GM21360 (cell line): ENCODE data around the gene FPR2.

Experiments
- ATAC-seq: cut with Tn5 transposase; IDR thresholded peaks from one replicate; pipeline ENCODE4 v1.9.1; 2021; ENCODE audit warnings: mild to moderate bottlenecking, moderate library complexity; ENCODE audit not compliant: unreplicated experiment

Gene FPR2

GRCh38 chr19:51781999-51782398 lies 21.0 kb downstream of the FPR2 start:
- no peak for ATAC-seq

DNA sequence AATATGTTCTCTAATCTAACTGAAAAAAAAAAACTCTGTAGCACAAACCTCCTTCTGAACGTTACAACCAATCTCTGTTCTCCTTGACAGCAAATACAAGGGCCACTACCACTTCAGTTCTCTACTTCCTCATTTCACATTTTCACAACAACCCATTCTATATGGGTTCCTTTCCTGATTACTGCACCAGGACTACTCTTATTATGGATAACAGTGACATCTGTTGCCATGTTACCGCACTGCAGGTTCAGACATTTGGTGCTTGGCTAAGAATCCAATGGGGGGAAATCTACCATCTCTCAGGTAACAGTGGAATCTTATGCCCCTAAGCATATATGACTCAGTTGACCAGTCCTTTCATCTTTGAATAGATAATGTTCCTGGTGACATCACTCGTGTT lies 22.4 kb downstream of the FPR2 start:
- no peak for ATAC-seq

DNA sequence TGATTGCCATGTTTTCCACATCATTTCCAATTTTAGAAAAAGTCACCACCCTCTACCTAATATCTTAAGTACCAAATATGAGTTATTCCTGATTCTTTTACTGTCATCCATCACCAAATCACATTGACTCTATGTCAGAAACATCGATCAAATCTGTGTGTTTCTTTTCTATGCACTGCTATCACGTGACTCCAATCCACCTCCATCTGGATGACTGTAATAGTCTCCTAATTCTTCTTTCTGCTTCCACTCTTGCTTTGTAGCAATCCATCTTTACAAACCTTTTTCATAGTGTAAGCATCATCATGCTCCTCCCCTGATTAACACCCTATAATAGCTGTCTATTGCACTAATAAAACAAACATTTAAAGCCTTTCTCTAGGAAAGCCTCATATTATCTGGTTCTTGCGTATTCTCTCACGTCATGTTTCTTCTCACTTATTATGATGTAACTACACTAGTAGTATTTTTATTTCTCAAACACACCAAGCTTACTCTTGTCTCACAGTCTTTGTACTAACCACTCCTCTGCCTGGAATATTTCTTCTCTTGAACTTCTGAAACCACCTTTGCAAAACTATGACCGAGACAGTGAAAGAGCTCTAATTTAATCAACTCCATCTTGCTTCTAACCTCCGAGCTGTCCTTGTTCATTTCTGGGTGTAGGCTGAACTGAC lies 23.3 kb downstream of the FPR2 start:
- ATAC-seq: no peak

DNA sequence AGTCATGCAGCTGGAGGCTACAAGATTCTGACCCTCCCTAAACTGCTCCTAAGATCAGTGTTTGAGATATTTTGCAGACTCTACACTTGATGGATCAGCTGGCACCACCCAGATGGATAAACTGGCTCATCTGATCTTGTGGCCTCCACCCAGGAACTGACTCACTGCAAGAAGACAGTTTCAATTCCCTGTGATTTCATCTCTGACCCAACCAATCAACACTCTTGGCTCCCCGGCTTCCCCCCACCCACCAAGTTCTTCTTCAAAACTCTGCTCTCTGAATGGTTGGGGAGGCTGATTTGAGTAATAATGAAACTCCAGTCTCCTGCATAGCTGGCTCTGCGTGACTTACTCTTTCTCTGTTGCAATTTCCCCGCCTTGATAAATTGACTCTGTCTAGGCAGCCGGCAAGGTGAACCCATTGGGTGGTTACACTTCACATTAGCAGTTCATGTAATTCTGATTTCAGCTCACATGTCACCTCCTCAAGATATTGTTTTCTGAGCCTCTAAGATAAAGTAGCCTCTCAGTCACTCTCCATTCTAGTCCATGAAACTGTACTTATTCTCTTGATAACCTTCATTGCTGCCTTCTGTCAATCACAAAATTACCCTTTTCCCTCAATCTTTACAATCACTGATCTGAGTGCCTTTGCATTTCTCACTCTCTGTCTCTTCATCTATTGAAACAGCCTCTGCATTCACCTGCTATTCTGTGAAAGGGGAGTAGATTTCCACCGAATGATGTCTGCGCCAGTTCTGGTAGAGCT lies 24.1 kb downstream of the FPR2 start:
- ATAC-seq: no peak

- no peak for ATAC-seq
Observed at GRCh38 chr19:51786646-51787494, 25.9 kb downstream of the FPR2 start.

DNA sequence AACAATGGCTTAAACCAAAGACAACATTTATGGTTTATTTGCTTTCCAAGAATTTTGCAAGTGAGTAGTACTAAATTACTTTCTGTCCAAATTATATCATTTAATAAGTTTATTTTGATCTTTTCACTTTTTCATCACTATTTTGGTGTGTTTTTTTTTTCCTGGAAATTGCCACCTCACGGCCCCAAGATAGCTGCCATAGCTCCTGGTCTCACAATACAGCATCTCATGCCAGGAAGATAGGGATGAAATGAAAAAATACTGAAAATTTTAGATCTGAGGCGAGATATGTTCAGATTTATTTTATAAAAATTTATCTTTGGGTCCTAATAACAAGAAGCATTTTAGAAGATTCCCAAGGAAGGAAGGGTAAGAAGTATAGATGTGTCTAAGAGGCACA lies 27.0 kb downstream of the FPR2 start:
- no peak for ATAC-seq

- ATAC-seq: no peak
Observed at GRCh38 chr19:51789061-51789795, 28.2 kb downstream of the FPR2 start.

DNA sequence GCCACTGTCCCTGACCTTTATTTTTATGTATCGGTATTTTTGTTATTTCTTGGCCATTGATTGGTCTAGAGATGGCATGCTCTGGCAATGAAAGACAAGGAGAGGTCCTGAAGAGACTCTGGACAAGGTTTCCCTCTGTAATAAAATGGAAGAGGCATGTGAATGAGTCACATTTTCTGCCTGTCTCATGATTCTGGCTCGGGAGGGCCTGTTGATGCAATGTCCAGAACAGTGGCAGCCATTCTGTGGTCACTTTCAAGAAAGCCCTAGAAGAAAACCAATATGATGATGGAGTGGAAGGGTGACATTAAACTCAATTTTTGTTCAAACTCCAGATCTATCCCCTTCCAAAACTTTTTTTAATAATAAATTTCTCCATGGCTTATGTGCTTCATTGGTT lies 32.0 kb downstream of the FPR2 start:
- no peak for ATAC-seq

DNA sequence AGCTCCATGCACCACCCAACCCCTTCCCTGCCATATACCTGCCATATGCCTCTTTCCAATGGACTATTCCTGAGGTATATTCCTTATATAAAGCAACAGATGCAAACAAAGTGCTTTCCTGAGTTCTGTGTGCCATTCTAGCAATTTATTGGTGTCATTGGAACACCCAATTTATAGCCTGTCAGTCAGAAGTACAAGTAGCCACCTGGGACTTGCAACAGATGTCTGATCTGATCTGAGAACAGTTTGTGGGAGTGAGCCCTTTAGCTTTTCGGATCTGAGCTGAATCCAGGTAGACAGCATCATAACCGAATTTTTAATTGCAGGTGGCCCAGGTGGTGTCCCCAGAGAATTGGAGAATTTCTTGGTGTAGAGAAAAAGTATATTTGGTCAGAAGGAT lies 33.0 kb downstream of the FPR2 start:
- ATAC-seq: no peak

DNA sequence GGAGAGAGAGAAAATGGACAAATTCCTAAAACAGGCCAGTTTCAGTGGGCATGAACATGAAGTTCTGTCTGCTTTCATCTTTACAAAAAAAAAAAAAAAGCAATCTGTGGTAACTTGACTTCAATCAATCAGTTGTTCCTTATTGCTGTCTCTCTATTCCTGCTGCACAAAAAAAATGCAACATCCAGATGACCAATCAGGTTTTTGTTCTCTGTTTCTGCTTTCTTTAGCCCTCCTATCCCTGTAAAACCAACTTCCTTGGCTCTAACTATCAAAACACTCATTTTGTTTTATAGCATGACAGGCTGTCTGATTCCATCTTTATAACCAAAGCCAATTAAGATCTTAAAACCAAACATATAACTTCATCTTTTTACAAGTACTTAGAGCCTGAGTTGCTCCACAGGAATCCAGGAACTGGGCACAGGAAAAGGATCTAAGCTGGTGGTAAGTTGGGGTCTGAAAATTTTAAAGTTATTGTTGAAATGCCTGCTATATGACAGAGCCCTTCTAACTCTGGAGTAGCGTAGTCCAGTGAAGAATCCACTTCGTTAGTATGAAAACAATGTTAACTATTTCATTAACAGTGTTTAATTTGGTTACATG lies 34.0 kb downstream of the FPR2 start, which contains the start of gene FPR3:
Gene FPR3 (plus strand): TSS at position 273 of the 606 bp plus-strand sequence. CDS start 28,592 bp downstream, outside the sequence.
- no peak for ATAC-seq

DNA sequence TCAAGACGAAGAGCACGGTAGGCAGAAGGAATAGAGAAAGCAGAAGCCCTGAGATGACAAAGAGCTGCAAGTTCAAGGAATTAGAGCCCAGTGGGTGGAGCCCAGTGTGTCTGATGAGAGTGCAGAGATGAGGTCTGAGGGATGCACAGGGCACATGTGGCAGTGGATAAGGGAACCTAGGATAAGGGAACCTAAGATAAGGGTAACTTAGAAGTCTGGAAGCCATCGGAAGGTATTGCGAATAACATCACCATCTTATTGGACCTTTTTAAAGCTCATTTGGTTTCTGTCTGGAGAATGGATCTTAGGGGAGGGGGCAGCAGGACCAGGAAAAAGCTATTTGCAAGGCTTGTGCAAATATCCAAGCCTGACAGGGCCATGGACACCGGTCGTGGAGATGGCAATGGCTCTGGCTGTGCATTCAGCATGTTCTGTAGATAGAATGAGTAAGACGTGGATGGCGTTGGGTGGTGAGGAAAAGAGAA lies 35.3 kb downstream of the FPR2 start:
- no peak for ATAC-seq

GRCh38 chr19:51797480-51797879 lies 36.5 kb downstream of the FPR2 start:
- ATAC-seq: no peak

DNA sequence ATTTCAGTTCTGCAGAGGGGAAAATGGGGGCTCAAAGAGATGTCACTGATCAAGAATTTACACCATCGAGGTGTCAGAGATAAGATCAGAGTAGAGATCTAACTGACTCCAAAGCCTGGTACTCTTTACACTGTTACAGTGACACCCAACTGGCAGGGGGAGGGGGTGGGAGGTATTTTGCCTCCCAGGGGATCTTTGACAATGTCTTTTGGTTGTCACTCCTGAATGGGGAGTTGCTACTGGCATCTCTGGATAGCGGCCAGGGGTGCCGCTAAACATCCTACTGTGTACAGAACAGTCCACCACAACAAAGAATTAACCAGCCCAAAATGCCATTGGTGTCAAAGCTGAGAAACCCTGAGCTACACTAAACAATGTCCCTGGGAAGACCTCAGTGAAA lies 37.1 kb downstream of the FPR2 start:
- no peak for ATAC-seq

- no peak for ATAC-seq
Observed at GRCh38 chr19:51799034-51799773, 38.2 kb downstream of the FPR2 start.

GRCh38 chr19:51799774-51800472 lies 38.9 kb downstream of the FPR2 start:
- no peak for ATAC-seq

DNA sequence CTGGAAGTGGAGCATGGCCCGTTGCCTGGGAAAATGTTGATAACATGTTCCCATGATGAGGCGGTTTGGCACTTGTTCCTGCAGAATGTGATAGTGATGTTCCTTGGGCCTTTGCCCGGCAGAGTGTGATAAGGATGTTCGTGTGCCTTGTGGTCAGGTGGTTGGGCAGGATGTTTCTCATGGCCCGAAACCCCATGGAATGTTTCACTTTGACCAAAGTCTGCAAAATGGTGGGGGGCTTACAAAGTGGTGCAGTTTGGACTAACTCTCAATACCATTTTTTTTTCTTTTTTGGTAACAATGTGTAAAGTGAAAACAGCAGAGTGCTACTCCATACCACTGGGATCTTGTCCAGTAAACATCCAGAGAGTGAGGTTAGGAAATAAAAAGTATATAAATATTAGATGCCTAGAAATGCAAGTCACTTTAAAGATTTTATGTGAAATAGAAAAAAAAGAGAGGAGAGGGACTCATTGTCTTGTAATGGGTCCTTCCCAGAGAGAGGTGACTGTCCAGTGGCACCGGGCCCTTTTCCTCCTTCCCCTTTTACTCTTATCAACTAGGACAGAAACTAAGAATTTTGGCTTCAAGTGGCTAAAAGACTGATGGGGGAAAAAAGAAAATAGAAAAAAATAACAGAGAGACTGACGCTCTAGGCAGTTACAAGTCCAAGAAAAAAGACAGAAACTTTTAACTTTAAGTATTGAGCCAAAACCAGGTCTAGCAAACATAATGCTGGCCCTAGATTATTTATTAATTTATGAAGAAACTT lies 39.7 kb downstream of the FPR2 start:
- ATAC-seq: no peak

DNA sequence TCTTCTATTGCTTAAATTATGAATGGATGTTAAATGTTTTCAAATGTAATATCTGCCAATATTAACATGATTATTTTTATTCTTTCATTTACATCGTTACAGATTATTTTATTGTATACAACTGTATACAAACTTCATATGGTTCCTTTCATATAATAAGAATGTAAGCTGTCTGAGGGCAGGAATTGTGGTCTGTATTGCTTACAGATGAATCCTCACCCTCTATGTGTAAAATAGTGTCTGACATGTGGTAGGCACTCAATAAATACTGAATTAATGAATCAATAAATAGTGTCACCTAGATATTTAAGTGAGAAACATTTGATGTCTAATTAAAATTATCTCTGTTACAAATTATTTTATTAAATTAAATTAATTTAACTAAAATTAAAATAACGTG lies 41.8 kb downstream of the FPR2 start:
- ATAC-seq: no peak

DNA sequence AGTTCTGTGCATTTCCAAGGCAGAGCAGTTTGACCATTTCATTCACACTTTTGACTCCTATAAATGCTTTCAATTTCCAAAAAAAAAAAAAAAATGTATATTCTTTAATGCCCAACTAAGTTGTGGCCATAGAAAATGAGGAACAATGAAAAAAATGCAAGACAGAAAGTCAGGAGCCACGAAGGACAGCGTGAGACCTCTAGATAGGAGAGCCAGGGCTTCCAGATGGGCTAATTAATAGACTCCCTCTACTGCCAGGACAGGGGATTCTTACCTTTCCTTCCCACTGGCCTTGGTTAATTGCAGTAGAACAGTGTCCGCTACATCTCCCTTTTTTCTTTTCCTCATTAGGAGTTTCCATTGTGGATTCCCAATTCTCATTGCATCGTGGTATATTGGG lies 42.5 kb downstream of the FPR2 start:
- no peak for ATAC-seq
